Measurements from ENCODE around the gene ZNF57. TPM values are rescaled to one million over a fixed set of nuclear protein-coding genes. Genes with fewer than 3 reads are reported as not detected.

Gene ZNF57
- total RNA-seq, 2 experiments from 2014 or later, result 4.3 to 7.4 TPM

- Histone ChIP-seq H3K9me2 (ENCODE audit: insufficient read depth, low read length) (no peaks in the 10 kb centered on the region), H2AFZ (ENCODE audit: low read length) (no peak overlapping the region), H3K9me3 (ENCODE audit: low read length) (no peaks in the 10 kb centered on the region), H3K4me1 (ENCODE audit: insufficient read depth, low read length, poor library complexity, severe bottlenecking) (no peaks in the 10 kb centered on the region), H3K27ac (ENCODE audit: low read depth, low read length, poor library complexity, severe bottlenecking) (no peak overlapping the region), H3K79me2 (ENCODE audit: insufficient read depth, low read depth, low read length) (no peaks in the 10 kb centered on the region), H4K20me1 (ENCODE audit: insufficient read depth, low read length) (no peaks in the 10 kb centered on the region), H3K36me3 (ENCODE audit: insufficient read depth, low read length) (no peaks in the 10 kb centered on the region), H3K4me3 (ENCODE audit: low read depth, low read length, poor library complexity, severe bottlenecking) (no peak overlapping the region), H3K4me2 (ENCODE audit: low read length) (no peak overlapping the region)
- ChIA-PET CTCF (ENCODE audit: unreplicated experiment) (no interaction called here), POLR2A (no interaction called here)
- intact Hi-C loops (cut with micrococcal nuclease; ENCODE audit: unreplicated experiment), result no loop called here
- DNase-seq (ENCODE audit: low spot score), result no peak
- TF ChIP-seq CTCF (conservative IDR thresholded peaks at IDR 0.05; ENCODE audit: low read length) (no peak), EZH2phosphoT487 (IDR thresholded peaks at IDR 0.05; ENCODE audit: borderline replicate concordance, low read depth, low read length) (no peak)
- BruUV-seq (replicated peaks), result no TSS peak
These were observed 34.2 kb upstream of the ZNF57 start for GRCh38 chr19:2866495-2867024.

- no peaks in the 10 kb centered on the region for H3K4me1 ChIP-seq (ENCODE audit: insufficient read depth, low read length, poor library complexity, severe bottlenecking)
- no peak within 1 kb of the TSS for H3K4me2 ChIP-seq (ENCODE audit: low read length)
- CTCF ChIA-PET (ENCODE audit: unreplicated experiment), result no interaction called here
- no peaks in the 10 kb centered on the region for H4K20me1 ChIP-seq (ENCODE audit: insufficient read depth, low read length)
- no peak within 1 kb of the TSS for H2AFZ ChIP-seq (ENCODE audit: low read length)
- TF ChIP-seq EZH2phosphoT487 (IDR thresholded peaks at IDR 0.05; ENCODE audit: borderline replicate concordance, low read depth, low read length) (no peak), CTCF (conservative IDR thresholded peaks at IDR 0.05; ENCODE audit: low read length) (no peak)
- POLR2A ChIA-PET, result no interaction called here
- no peak within 1 kb of the TSS for H3K27ac ChIP-seq (ENCODE audit: low read depth, low read length, poor library complexity, severe bottlenecking)
- DNase-seq (ENCODE audit: low spot score), result peak; percentile 72
- no peak within 1 kb of the TSS for H3K4me3 ChIP-seq (ENCODE audit: low read depth, low read length, poor library complexity, severe bottlenecking)
- H3K9me2 ChIP-seq (ENCODE audit: insufficient read depth, low read length), result no peaks in the 10 kb centered on the region
- H3K79me2 ChIP-seq (ENCODE audit: insufficient read depth, low read depth, low read length), result no peaks in the 10 kb centered on the region
- no peaks in the 10 kb centered on the region for H3K36me3 ChIP-seq (ENCODE audit: insufficient read depth, low read length)
- intact Hi-C loops (cut with micrococcal nuclease; ENCODE audit: unreplicated experiment), result no loop called here
- no peaks in the 10 kb centered on the region for H3K9me3 ChIP-seq (ENCODE audit: low read length)
- BruUV-seq (replicated peaks), result no TSS peak
These were observed 33.4 kb upstream of the ZNF57 start, which contains the start of gene ZNF556 for GRCh38 chr19:2867025-2867991. Gene ZNF556, plus strand, starts transcription at chr19:2867335. Its CDS starts 87 bp downstream, at chr19:2867422.

- Histone ChIP-seq H3K36me3 (ENCODE audit: insufficient read depth, low read length) (no peaks in the 10 kb centered on the region), H2AFZ (ENCODE audit: low read length) (no peak overlapping the region), H3K4me1 (ENCODE audit: insufficient read depth, low read length, poor library complexity, severe bottlenecking) (peaks cover 4% of the 10 kb centered on the region), H3K79me2 (ENCODE audit: insufficient read depth, low read depth, low read length) (no peaks in the 10 kb centered on the region), H3K4me3 (ENCODE audit: low read depth, low read length, poor library complexity, severe bottlenecking) (no peak overlapping the region), H3K9me2 (ENCODE audit: insufficient read depth, low read length) (no peaks in the 10 kb centered on the region), H3K9me3 (ENCODE audit: low read length) (no peaks in the 10 kb centered on the region), H3K27ac (ENCODE audit: low read depth, low read length, poor library complexity, severe bottlenecking) (no peak overlapping the region), H3K4me2 (ENCODE audit: low read length) (no peak overlapping the region), H4K20me1 (ENCODE audit: insufficient read depth, low read length) (no peaks in the 10 kb centered on the region)
- BruUV-seq (replicated peaks), result no TSS peak
- intact Hi-C loops (cut with micrococcal nuclease; ENCODE audit: unreplicated experiment), result no loop called here
- ChIA-PET POLR2A (no interaction called here), CTCF (ENCODE audit: unreplicated experiment) (no interaction called here)
- no peak for DNase-seq (ENCODE audit: low spot score)
- TF ChIP-seq EZH2phosphoT487 (IDR thresholded peaks at IDR 0.05; ENCODE audit: borderline replicate concordance, low read depth, low read length) (no peak), CTCF (conservative IDR thresholded peaks at IDR 0.05; ENCODE audit: low read length) (no peak)
These were observed 31.1 kb upstream of the ZNF57 start for GRCh38 chr19:2869618-2870017.
